Activated T-helper 9 cell treated with anti-CD3 and anti-CD28 coated beads, Interleukin-2, amount 50 U/mL, for 16 hours (primary cell): ENCODE measurements around the gene KDM3A.
"Not testable (repeated sequence)": the region's sequence is repeated elsewhere in the genome, so short reads cannot be mapped to it uniquely, and the experiment has no call there.

Experiments
- DNase-seq: peaks from one replicate; pipeline ENCODE4 v3.0.0-alpha.2; 2020; ENCODE audit warnings: low read depth

Gene KDM3A

DNA sequence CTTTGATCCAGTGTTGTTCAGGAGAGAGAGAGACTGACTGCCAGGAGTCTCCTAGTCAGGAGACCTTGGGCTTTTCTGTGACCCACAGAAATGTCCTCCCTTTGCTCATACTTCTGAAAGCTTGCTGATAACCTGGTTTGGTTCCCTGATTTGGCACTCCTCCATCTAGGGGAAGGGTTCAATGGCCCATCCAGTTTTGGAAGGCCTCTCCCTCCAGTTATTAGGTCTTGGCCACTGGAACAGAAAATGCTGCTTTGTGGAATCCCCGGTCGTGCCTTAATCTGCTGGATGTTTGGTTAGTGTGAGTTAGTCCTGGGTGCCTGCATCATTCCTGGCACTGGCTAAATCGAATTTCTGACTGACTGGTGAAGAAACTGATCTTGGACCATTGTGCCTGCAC, 35.7 kb downstream of the KDM3A start:
- DNase-seq, result no peak

GRCh38 chr2:86477349-86477748, 36.2 kb downstream of the KDM3A start:
- DNase-seq, result no peak

- no peak for DNase-seq
These were observed 38.9 kb downstream of the KDM3A start for GRCh38 chr2:86480105-86480504.

DNA sequence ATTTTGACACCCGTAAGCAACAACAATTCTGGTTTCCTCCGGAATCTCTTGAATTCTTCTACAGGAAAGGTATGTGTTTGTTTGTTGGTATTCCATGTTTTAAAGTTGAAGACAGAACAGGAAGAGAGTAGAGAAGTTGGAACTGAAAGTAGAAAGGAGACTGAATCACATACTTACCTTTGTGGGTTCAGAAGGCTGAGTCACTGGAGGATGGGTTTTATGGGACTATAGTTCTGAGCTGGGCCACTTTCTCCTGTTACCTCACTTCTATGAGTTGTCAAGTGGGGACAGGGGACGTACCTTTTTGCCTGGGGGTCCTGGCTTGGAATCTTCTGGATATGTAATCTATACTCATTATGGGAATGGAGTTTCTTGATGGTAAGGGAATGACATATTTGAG, 40.9 kb downstream of the KDM3A start:
- DNase-seq, result no peak

GRCh38 chr2:86484385-86484784, 43.2 kb downstream of the KDM3A start:
- no peak for DNase-seq

- no peak for DNase-seq
These were observed 43.9 kb downstream of the KDM3A start for GRCh38 chr2:86485103-86485502.

DNA sequence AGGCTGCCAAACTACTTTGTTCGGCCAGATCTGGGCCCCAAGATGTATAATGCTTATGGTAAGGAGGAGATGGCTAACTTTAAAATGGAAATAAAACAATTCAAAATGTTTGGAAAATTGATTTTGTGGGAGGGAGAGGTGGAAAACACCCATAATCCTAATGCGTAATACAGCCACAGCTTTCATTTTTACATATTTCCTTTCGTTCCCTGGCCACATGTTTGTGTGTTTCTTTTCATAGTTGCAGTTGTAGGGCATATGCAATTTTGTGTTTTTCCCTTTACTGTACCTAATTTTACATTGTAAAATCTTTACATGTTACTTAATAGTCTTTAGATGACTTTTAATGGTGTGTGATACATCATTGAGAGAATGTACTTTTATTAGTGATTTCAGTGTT, 44.6 kb downstream of the KDM3A start:
- DNase-seq, result no peak

- no peak for DNase-seq
These were observed 45.9 kb downstream of the KDM3A start for GRCh38 chr2:86487062-86487461.

DNA sequence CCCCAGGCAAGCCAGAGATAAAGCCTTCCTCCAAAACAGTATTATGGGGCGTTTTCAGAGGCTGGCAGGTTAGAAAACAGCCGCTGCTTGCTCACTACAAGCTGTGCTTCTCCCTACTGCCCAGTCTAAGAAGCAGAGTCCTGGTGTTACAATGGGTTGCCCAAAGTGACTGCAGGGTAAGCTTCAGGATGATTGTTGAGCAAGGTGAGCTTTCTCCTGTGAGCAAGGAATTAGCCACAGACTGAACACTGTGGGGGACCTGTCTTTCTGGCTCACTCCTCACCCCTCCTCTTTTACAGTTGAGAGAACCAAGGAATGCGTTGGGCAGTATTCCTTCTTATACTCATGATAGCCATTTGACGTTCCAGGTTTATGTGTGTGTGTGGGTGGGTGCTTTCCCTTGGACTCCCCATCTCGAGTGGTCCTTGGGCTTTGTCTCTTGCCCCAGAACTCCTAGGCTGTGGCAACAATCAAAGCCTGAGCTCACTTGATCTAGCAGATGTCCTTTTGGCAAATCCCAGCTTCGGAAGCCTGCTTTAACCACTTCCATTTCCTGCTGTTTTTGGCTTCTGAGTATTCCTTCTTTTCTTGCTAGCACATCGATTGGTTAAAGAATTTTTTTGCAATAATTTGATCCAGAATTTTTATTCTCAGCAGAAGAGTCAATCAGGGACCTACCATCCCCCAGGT, 47.5 kb downstream of the KDM3A start:
- DNase-seq, result no peak

DNA sequence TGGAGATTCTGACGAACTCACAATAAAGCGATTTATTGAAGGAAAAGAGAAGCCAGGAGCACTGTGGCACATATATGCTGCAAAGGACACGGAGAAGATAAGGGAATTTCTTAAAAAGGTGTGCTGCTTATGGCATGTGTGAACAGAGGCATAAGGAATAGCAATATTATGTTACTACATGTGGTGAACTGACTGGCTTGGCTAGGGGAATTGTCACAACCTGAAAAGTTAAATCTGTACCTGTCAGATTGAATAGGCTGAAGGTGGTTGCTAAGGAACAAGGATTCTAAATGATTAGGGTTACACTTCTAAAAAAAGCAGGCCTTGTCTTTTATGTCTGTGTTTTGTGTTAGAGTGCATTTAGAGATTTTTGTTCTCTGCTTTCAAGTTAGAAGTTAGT, 48.4 kb downstream of the KDM3A start:
- DNase-seq, result no peak

DNA sequence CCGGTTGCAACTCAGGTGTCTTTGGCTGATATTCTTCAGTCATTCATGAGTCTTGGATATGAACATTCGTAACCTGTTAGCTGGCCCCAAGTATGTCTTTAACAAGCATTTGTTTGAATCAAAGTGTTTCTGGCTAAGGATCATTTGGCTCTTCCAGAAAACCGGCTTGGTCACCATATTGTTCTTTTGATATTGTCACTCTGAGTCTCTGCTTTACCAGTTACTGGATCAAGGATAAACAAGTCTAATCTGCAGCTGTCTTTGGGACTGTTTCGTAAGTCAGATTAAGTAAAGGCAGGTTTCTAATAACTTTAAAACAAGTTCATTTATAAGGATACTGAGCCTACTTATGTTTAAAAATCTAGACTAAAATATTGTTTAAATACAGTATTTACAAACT, 49.1 kb downstream of the KDM3A start:
- DNase-seq, result no peak

GRCh38 chr2:86491088-86491487, 49.9 kb downstream of the KDM3A start:
- DNase-seq, result no peak

DNA sequence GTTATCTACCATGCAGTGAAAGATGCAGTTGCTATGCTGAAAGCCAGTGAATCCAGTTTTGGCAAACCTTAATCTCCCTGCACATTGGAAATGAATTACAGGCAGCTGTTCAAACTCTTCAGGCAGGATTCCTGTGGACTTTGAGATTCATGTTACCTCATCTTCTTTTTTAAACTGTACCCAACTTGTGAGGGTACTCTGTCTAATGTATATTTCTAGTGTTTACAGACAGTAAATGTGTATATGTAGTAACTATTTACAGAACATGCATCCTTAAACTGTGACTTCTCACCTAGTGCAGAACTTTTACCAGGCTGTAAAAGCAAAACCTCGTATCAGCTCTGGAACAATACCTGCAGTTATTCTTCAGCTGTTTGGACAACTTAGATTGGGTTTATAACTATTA, 50.9 kb downstream of the KDM3A start:
- DNase-seq, result no peak

GRCh38 chr2:86496391-86496790, 55.2 kb downstream of the KDM3A start:
- DNase-seq, result not testable (repeated sequence)

GRCh38 chr2:86498468-86499260, 57.5 kb downstream of the KDM3A start:
- DNase-seq, result no peak

DNA sequence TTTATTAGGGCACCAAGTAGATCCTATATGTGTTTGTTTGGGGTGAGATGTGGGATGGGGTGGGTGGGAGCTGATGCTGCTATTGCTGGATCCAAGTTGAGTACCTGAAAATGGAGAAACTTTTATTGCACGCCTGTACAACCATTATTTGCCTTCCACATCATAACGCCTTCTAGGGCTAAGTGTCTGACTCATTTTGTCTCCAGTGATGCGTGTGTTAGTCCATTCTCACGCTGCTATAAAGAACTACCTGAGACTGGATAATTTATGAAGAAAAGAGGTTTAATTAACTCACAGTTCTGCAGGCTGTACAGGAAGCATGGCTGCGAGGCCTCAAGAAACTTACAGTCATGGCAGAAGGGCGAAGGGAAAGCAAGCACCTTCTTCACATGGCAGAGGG, 58.2 kb downstream of the KDM3A start:
- no peak for DNase-seq

GRCh38 chr2:86500325-86501083, 59.3 kb downstream of the KDM3A start:
- DNase-seq, result no peak

DNA sequence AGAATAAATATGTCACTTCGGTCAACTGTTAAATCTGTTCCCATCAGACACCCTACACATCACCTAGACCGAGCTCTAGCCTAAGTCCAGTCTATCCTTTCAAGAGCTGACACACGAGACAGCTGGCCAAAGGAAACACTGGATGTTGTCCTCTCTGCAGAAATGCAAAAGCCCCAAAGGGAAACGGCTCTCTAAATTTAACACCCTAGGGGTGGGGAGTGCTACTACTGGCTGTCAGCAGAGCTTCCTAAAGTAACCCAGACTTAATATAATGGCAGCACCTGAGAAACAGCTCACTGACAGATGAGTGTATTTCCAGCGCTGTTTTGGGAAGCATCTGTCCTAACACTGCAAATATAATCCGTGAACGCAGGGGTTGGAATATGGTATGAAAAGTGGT, 66.4 kb downstream of the KDM3A start:
- no peak for DNase-seq

DNA sequence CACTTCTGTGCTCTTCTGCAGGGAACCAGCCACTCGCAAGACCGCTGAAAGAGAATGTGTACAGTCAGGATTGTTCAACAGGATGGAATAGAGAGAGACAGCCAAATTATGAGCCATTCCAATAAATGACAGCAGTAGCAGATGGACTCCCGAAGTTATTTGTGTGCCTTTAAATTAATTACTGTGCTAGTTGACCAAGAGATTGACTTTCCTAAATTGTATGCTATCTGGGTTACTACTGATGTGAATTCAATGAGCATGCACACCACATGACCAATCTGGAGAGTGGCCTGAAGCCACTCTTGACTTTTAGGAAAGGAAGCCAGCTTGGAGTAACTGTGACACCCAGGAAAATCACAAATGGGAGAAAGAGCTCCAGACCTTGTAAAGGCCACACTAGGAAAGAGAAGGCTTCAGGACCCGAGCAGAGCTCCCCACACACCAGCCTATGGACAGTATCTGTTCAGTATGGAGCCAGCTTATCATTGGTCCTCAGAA, 69.3 kb downstream of the KDM3A start:
- DNase-seq, result no peak

DNA sequence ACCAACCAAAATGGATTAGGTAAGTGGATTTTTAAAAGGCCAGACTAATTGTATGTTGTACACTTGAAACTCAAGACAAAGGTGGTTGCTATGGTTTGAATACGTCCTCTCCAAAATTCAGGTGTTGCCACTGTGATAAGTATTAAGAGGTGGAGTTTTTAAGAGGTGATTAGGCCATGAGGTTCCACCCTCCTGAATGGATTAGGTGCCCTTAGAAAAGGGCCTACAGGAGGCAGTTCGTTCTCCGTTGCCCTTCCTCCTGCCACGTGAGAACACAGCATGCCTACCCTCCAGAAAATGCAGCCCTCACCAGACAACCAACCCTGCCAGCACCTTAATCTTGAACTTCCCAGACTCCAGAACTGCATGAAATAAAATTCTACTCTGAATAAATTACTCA, 70.9 kb downstream of the KDM3A start:
- DNase-seq, result no peak

GRCh38 chr2:86512892-86513291, 71.7 kb downstream of the KDM3A start:
- no peak for DNase-seq

- DNase-seq, result no peak
These were observed 72.9 kb downstream of the KDM3A start for GRCh38 chr2:86513948-86514660.
